ENCODE data around the gene LIMK2. TPM values are rescaled to one million over a fixed set of nuclear protein-coding genes. Genes with fewer than 3 reads are reported as not detected.
A peak's percentile ranks its signal among the peaks of the same experiment; 100 is the strongest.
"Not testable (repeated sequence)": the region's sequence is repeated elsewhere in the genome, so short reads cannot be mapped to it uniquely, and the experiment has no call there.

LIMK2 gene
- total RNA-seq, 2 donors from 2014 or later = 27.5 to 79.8 TPM

- Histone ChIP-seq H3K4me1 (peaks cover 84% of the 10 kb centered on the region), H3K36me3 (replicated peaks in 1 of 2; ENCODE audit: insufficient read depth in 1 of 2, low read depth in 2 of 2) (no peaks in the 10 kb centered on the region), H3K9me3 (no peaks in the 10 kb centered on the region), H3K27ac (peak overlapping the region in 3 of 4 donors; percentile 82 to 91 (median 83)), H3K27me3 (no peaks in the 10 kb centered on the region), H3K4me3 (no peak overlapping the region)
- intact Hi-C loops (cut with DNase I) = no loop called here
- 37 to 41% methylated on average over 6 of the region's 6 CpGs for WGBS, 2 donors
- ATAC-seq (no peak), DNase-seq (no peak)
- TF ChIP-seq POLR2A (IDR thresholded peaks at IDR 0.05) (no peak), CTCF (IDR thresholded peaks at IDR 0.05) (no peak)
Observed at GRCh38 chr22:31215018-31215535, 3.0 kb downstream of the LIMK2 start.

GRCh38 chr22:31218565-31219262 is 6.6 kb downstream of the LIMK2 start:
- ATAC-seq (no peak), DNase-seq (no peak)
- no peaks in the 10 kb centered on the region for H3K27me3 ChIP-seq
- 48 to 51% methylated on average over 4 of the region's 4 CpGs for WGBS, 2 donors
- peak overlapping the region; percentile 11 to 91 (median 82) for H3K27ac ChIP-seq
- H3K36me3 ChIP-seq (replicated peaks in 1 of 2; ENCODE audit: insufficient read depth in 1 of 2, low read depth in 2 of 2) = no peaks in the 10 kb centered on the region
- peaks cover 98% of the 10 kb centered on the region for H3K4me1 ChIP-seq
- no peak overlapping the region for H3K4me3 ChIP-seq
- intact Hi-C loops (cut with DNase I) = no loop called here
- H3K9me3 ChIP-seq = no peaks in the 10 kb centered on the region
- TF ChIP-seq CTCF (IDR thresholded peaks at IDR 0.05) = no peak
- no peak for TF ChIP-seq POLR2A (IDR thresholded peaks at IDR 0.05)

- WGBS, 2 donors = 81 to 84% methylated on average over 4 of the region's 4 CpGs
- intact Hi-C loops (cut with DNase I) = no loop called here
- peak overlapping the region in 3 of 4 donors; percentile 70 to 83 (median 82) for H3K27ac ChIP-seq
- TF ChIP-seq CTCF (IDR thresholded peaks at IDR 0.05) = no peak
- no peak for TF ChIP-seq POLR2A (IDR thresholded peaks at IDR 0.05)
- H3K4me3 ChIP-seq = no peak overlapping the region
- no peaks in the 10 kb centered on the region for H3K36me3 ChIP-seq (replicated peaks in 1 of 2; ENCODE audit: insufficient read depth in 1 of 2, low read depth in 2 of 2)
- no peaks in the 10 kb centered on the region for H3K9me3 ChIP-seq
- no peaks in the 10 kb centered on the region for H3K27me3 ChIP-seq
- peaks cover 86% of the 10 kb centered on the region for H3K4me1 ChIP-seq
- DNase-seq (no peak), ATAC-seq (no peak)
Observed at GRCh38 chr22:31221084-31221483, 9.0 kb downstream of the LIMK2 start.

GRCh38 chr22:31222736-31223135 is 10.6 kb downstream of the LIMK2 start:
- ATAC-seq (no peak), DNase-seq (no peak)
- Histone ChIP-seq H3K36me3 (replicated peaks in 1 of 2; ENCODE audit: insufficient read depth in 1 of 2, low read depth in 2 of 2) (no peaks in the 10 kb centered on the region), H3K27ac (peak overlapping the region in 3 of 4 donors; percentile 37 to 83 (median 39)), H3K4me3 (no peak overlapping the region), H3K9me3 (no peaks in the 10 kb centered on the region), H3K27me3 (no peaks in the 10 kb centered on the region), H3K4me1 (peaks cover 74% of the 10 kb centered on the region)
- no peak for TF ChIP-seq CTCF (IDR thresholded peaks at IDR 0.05)
- TF ChIP-seq POLR2A (IDR thresholded peaks at IDR 0.05) = no peak
- intact Hi-C loops (cut with DNase I) = no loop called here
- 81 to 83% methylated on average over 5 of the region's 5 CpGs for WGBS, 2 donors

- H3K4me1 ChIP-seq = peaks cover 74% of the 10 kb centered on the region
- peak overlapping the region in 3 of 4 donors; percentile 39 to 83 (median 56) for H3K27ac ChIP-seq
- no peaks in the 10 kb centered on the region for H3K27me3 ChIP-seq
- H3K4me3 ChIP-seq = no peak overlapping the region
- H3K9me3 ChIP-seq = no peaks in the 10 kb centered on the region
- DNase-seq (no peak), ATAC-seq (no peak)
- intact Hi-C loops (cut with DNase I) = no loop called here
- H3K36me3 ChIP-seq (replicated peaks in 1 of 2; ENCODE audit: insufficient read depth in 1 of 2, low read depth in 2 of 2) = no peaks in the 10 kb centered on the region
- TF ChIP-seq CTCF (IDR thresholded peaks at IDR 0.05) (no peak), POLR2A (IDR thresholded peaks at IDR 0.05) (no peak)
- WGBS, 2 donors = 28 to 55% methylated on average over 3 of the region's 3 CpGs
Observed at GRCh38 chr22:31223786-31224191, 11.7 kb downstream of the LIMK2 start.

GRCh38 chr22:31224691-31225090 is 12.6 kb downstream of the LIMK2 start:
- WGBS, 2 donors = 87 to 93% methylated on average over 3 to 4 of the region's 4 CpGs
- peaks cover 74% of the 10 kb centered on the region for H3K4me1 ChIP-seq

More at GRCh38 chr22:31224691-31225090, 12.6 kb downstream of the LIMK2 start:
- H3K27ac ChIP-seq = peak overlapping the region in 2 of 4 donors; percentile 39 to 83
- intact Hi-C loops (cut with DNase I); ATAC-seq; H3K36me3 ChIP-seq (replicated peaks in 1 of 2; ENCODE audit: insufficient read depth in 1 of 2, low read depth in 2 of 2); H3K4me3 ChIP-seq; H3K27me3 ChIP-seq; H3K9me3 ChIP-seq; DNase-seq: not testable (repeated sequence)

Data from body of pancreas (tissue), 4 donors.